Mesothelial cell of epicardium (in vitro differentiated cells): ENCODE data around the gene NEBL. TPM values are rescaled to one million over a fixed set of nuclear protein-coding genes. Genes with fewer than 3 reads are reported as not detected.

Experiments
- DNase-seq, 2 experiments: peaks; one replicate each; pipeline ENCODE4 v3.0.0; 2021; ENCODE audit warnings: low spot score in 2 of 2; ENCODE audit not compliant: unreplicated experiment in 2 of 2
- H3K27ac Mint-ChIP-seq: 2 replicates; pipeline ENCODE4 v1.8.0; 2021; ENCODE audit warnings: mixed read lengths
- H3K27me3 Mint-ChIP-seq: 2 replicates; pipeline ENCODE4 v1.8.0; 2021; ENCODE audit warnings: low read depth, mixed read lengths
- H3K36me3 Mint-ChIP-seq: 2 replicates; pipeline ENCODE4 v1.8.0; 2021; ENCODE audit warnings: mixed read lengths
- H3K4me1 Mint-ChIP-seq: 2 replicates; pipeline ENCODE4 v1.8.0; 2021; ENCODE audit warnings: mixed read lengths
- H3K4me3 Mint-ChIP-seq: 2 replicates; pipeline ENCODE4 v1.8.0; 2021; ENCODE audit warnings: mild to moderate bottlenecking, moderate library complexity, mixed read lengths
- H3K9me3 Mint-ChIP-seq: 2 replicates; pipeline ENCODE4 v1.8.0; 2021; ENCODE audit warnings: mixed read lengths
- CTCF ChIP-seq: fragments of 200-600 bp; sonication (generic); IDR thresholded peaks from one replicate; pipeline ENCODE4 v1.5.0; 2021; ENCODE audit warnings: antibody characterized with exemption; ENCODE audit not compliant: unreplicated experiment
- total RNA-seq: library from RNA; stranded (reverse); gene quantifications from 3 replicates; pipeline ENCODE4 v1.2.1, GENCODE V29; 2021

NEBL gene
- total RNA-seq, 1 donor from 2014 or later: 13.0 TPM

DNA sequence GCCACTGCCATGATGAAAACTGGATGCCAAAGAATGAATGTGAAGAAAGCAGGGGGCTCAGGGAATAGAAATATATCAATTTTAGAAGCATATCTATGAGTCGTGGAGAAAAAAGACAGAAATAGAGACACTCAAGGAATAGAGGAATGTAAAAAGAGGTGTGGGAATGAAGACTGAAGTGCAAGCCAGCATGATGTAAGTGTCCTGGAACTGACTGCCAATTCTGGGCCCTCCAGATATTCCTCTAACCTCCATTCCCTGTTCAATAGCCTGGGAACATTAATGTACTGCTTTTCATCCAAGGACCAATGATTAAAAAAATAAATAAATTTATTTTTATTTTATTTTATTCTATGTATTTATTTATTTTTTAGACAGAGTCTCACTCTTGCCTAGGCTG lies 40.6 kb downstream of the NEBL start:
- peaks cover 9% of the 10 kb centered on the region for H3K36me3 Mint-ChIP-seq
- no peak for DNase-seq
- no peak overlapping the region for H3K27ac Mint-ChIP-seq
- no peak overlapping the region for H3K4me3 Mint-ChIP-seq
- no peaks in the 10 kb centered on the region for H3K4me1 Mint-ChIP-seq
- H3K9me3 Mint-ChIP-seq: peaks cover 11% of the 10 kb centered on the region
- TF ChIP-seq CTCF: no peak
- H3K27me3 Mint-ChIP-seq: no peaks in the 10 kb centered on the region

GRCh38 chr10:20855398-20856038 lies 41.6 kb downstream of the NEBL start:
- H3K4me3 Mint-ChIP-seq: no peak overlapping the region
- DNase-seq: no peak
- H3K9me3 Mint-ChIP-seq: peaks cover 11% of the 10 kb centered on the region
- peak; percentile 59 for TF ChIP-seq CTCF
- H3K27ac Mint-ChIP-seq: no peak overlapping the region
- H3K36me3 Mint-ChIP-seq: peaks cover 9% of the 10 kb centered on the region
- H3K4me1 Mint-ChIP-seq: no peaks in the 10 kb centered on the region
- no peaks in the 10 kb centered on the region for H3K27me3 Mint-ChIP-seq

DNA sequence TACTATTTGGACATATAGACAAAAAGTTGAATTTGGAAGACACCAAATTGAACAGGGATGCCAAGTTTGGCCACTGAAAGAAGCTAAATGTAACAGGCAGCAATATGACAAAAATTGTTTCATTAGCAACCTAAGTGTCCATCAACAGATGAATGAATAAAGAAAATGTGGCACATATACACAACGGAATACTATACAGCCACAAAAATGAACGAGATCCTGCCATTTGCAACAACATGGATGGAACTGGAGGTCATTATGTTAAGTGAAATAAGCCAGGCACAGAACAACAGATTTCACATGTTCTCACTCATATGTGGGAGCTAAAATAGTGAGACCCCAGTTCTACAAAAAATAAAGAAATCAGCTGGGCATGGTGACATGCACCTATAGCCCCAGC lies 43.8 kb downstream of the NEBL start:
- Mint-ChIP-seq H3K27ac (no peak overlapping the region), H3K9me3 (peaks cover 26% of the 10 kb centered on the region), H3K4me3 (no peak overlapping the region), H3K4me1 (no peaks in the 10 kb centered on the region), H3K36me3 (peaks cover 28% of the 10 kb centered on the region), H3K27me3 (no peaks in the 10 kb centered on the region)
- no peak for DNase-seq
- TF ChIP-seq CTCF: no peak

DNA sequence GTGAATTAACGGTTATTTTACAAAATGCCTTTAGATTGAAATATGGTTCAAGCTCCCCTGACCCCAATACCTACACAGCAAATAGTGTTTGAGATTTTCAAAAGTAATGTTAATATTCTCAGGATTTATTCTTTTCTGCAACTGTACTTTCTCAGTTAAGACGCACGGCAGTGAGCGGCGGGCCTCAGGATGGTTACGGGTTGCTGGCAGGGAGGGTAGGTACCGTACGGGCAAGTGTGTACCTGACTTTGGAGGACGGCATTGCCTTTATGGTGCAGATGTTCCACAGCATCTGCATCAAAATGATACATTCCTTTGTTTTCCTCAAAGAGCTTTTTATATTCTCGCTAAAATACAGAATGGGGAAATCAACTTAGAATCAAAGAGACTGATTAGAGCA lies 44.8 kb downstream of the NEBL start:
- Mint-ChIP-seq H3K27me3 (no peaks in the 10 kb centered on the region), H3K9me3 (peaks cover 27% of the 10 kb centered on the region), H3K4me1 (no peaks in the 10 kb centered on the region), H3K36me3 (peaks cover 29% of the 10 kb centered on the region), H3K4me3 (no peak overlapping the region), H3K27ac (no peak overlapping the region)
- no peak for DNase-seq
- no peak for TF ChIP-seq CTCF

DNA sequence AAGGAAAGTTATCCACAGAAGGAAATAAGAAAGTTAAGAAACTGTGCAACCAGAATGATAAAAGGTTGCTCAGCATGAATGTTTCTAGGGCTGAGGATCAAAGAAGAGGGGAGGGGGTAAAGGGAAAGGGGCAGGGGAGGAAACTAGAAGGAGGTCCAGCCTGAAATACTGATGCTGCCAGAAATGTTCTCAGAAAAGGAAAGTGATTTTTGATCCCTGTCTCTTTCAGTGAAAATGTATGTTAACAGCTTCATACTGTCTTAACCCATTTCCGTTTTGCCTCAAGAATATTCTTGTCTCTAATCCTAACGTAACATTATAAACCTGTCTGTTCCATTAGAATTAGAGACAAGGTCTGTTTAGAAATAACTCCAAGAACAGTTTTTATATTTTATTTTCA lies 49.6 kb downstream of the NEBL start:
- no peak for DNase-seq
- H3K36me3 Mint-ChIP-seq: peaks cover 23% of the 10 kb centered on the region
- no peaks in the 10 kb centered on the region for H3K27me3 Mint-ChIP-seq
- H3K4me1 Mint-ChIP-seq: no peaks in the 10 kb centered on the region
- peaks cover 24% of the 10 kb centered on the region for H3K9me3 Mint-ChIP-seq
- TF ChIP-seq CTCF: no peak
- no peak overlapping the region for H3K4me3 Mint-ChIP-seq
- H3K27ac Mint-ChIP-seq: no peak overlapping the region

DNA sequence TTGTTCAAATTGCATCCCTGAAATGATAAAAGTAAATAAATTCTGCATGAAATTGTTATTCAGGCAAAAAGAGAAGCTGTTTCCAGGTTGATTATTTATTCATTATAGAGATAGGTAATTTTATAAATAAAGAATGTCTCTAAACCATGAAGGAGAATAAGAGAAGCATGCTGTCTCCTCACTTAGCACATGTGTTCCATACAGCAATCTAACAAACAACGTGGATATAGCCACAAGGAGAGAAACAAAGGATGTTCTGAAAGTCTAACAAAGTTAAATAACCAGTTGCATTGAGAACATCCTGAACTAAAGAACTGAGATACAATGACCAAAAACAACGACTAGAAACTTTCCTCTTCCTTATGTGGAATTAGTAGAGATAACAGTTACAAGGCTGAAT lies 50.8 kb downstream of the NEBL start:
- Mint-ChIP-seq H3K4me1 (peaks cover 3% of the 10 kb centered on the region), H3K27ac (no peak overlapping the region), H3K36me3 (peaks cover 23% of the 10 kb centered on the region), H3K4me3 (no peak overlapping the region), H3K27me3 (no peaks in the 10 kb centered on the region), H3K9me3 (peaks cover 29% of the 10 kb centered on the region)
- TF ChIP-seq CTCF: no peak
- DNase-seq: no peak
